Skin epidermis (tissue), 12 donors: ENCODE results near the gene HLA-DQB1.
"Not testable (repeated sequence)": the region's sequence is repeated elsewhere in the genome, so short reads cannot be mapped to it uniquely, and the experiment has no call there.

ENCODE experiments used
- H3K27ac ChIP-seq, 21 experiments: fragments of 200-600 bp; sonication (generic) in 11 of 21; one replicate each; pipeline ENCODE4 v1.5.0; 2020; ENCODE audit warnings: mild to moderate bottlenecking in 3 of 21, inconsistent platforms in 2 of 21, moderate library complexity in 2 of 21
- H3K4me3 ChIP-seq, 7 experiments: fragments of 200-600 bp; sonication (generic) in 2 of 7; one replicate each; pipeline ENCODE4 v1.5.0; 2020; ENCODE audit warnings: inconsistent platforms in 2 of 7, mild to moderate bottlenecking in 2 of 7, moderate library complexity in 1 of 7

Gene HLA-DQB1

GRCh38 chr6:32664827-32665362, 1.6 kb downstream of the HLA-DQB1 start:
- Histone ChIP-seq H3K27ac (peak overlapping the region in 6 of 21 experiments; percentile 44 to 86 (median 69)), H3K4me3 (peak overlapping the region in 2 of 7 experiments; percentile 40 to 47)

- Histone ChIP-seq H3K27ac (peak overlapping the region in 5 of 21 experiments; percentile 44 to 86 (median 61)), H3K4me3 (peak overlapping the region in 2 of 7 experiments; percentile 40 to 47)
Measured at GRCh38 chr6:32664354-32664753, 2.1 kb downstream of the HLA-DQB1 start.

- no peak overlapping the region for H3K4me3 ChIP-seq
- H3K27ac ChIP-seq: no peak overlapping the region
Measured at GRCh38 chr6:32662836-32663235, 3.6 kb downstream of the HLA-DQB1 start.

- Histone ChIP-seq H3K4me3 (no peak overlapping the region), H3K27ac (no peak overlapping the region)
Measured at GRCh38 chr6:32662099-32662498, 4.4 kb downstream of the HLA-DQB1 start.

- no peak overlapping the region for H3K27ac ChIP-seq
- no peak overlapping the region for H3K4me3 ChIP-seq
Measured at GRCh38 chr6:32659856-32660595, 6.4 kb downstream of the HLA-DQB1 start.

- H3K4me3 ChIP-seq: no peak overlapping the region
- H3K27ac ChIP-seq: no peak overlapping the region
Measured at GRCh38 chr6:32658268-32658897, 8.1 kb downstream of the HLA-DQB1 start.

GRCh38 chr6:32657819-32658218, 8.6 kb downstream of the HLA-DQB1 start:
- not testable (repeated sequence) for H3K4me3 ChIP-seq, H3K27ac ChIP-seq

- H3K27ac ChIP-seq, H3K4me3 ChIP-seq: not testable (repeated sequence)
Measured at GRCh38 chr6:32657329-32657728, 9.1 kb downstream of the HLA-DQB1 start.

- no peak overlapping the region for H3K4me3 ChIP-seq
- no peak overlapping the region for H3K27ac ChIP-seq
Measured at GRCh38 chr6:32655203-32655710, 11.2 kb downstream of the HLA-DQB1 start.

- no peak overlapping the region for H3K27ac ChIP-seq
- H3K4me3 ChIP-seq: no peak overlapping the region
Measured at GRCh38 chr6:32645047-32645703, 21.3 kb downstream of the HLA-DQB1 start.

- Histone ChIP-seq H3K4me3 (no peak overlapping the region), H3K27ac (no peak overlapping the region)
Measured at GRCh38 chr6:32643904-32644303, 22.6 kb downstream of the HLA-DQB1 start.

GRCh38 chr6:32642720-32643106, 23.7 kb downstream of the HLA-DQB1 start:
- H3K27ac ChIP-seq: no peak overlapping the region
- no peak overlapping the region for H3K4me3 ChIP-seq

GRCh38 chr6:32641785-32642719, 24.4 kb downstream of the HLA-DQB1 start:
- not testable (repeated sequence) for H3K27ac ChIP-seq, H3K4me3 ChIP-seq

GRCh38 chr6:32641122-32641521, 25.3 kb downstream of the HLA-DQB1 start:
- no peak overlapping the region for H3K4me3 ChIP-seq
- H3K27ac ChIP-seq: no peak overlapping the region

GRCh38 chr6:32639440-32640394, 26.7 kb downstream of the HLA-DQB1 start:
- H3K27ac ChIP-seq: no peak overlapping the region
- peak overlapping the region in 1 of 7 experiments; percentile 11 for H3K4me3 ChIP-seq

- peak overlapping the region in 3 of 21 experiments; percentile 26 to 67 (median 59) for H3K27ac ChIP-seq
Measured at GRCh38 chr6:32638532-32639219, 27.8 kb downstream of the HLA-DQB1 start.

GRCh38 chr6:32637883-32638282, 28.6 kb downstream of the HLA-DQB1 start:
- peak overlapping the region in 3 of 7 experiments; percentile 1 to 11 (median 8) for H3K4me3 ChIP-seq

More at GRCh38 chr6:32638532-32639219, 27.8 kb downstream of the HLA-DQB1 start:
- peak overlapping the region in 2 of 7 experiments; percentile 8 to 11 for H3K4me3 ChIP-seq

More at GRCh38 chr6:32637883-32638282, 28.6 kb downstream of the HLA-DQB1 start:
- H3K27ac ChIP-seq: peak overlapping the region in 4 of 21 experiments; percentile 24 to 67 (median 49)
